ENCODE data around the gene SFTPA2.
"Not testable (repeated sequence)": the region's sequence is repeated elsewhere in the genome, so short reads cannot be mapped to it uniquely, and the experiment has no call there.

Gene SFTPA2

DNA sequence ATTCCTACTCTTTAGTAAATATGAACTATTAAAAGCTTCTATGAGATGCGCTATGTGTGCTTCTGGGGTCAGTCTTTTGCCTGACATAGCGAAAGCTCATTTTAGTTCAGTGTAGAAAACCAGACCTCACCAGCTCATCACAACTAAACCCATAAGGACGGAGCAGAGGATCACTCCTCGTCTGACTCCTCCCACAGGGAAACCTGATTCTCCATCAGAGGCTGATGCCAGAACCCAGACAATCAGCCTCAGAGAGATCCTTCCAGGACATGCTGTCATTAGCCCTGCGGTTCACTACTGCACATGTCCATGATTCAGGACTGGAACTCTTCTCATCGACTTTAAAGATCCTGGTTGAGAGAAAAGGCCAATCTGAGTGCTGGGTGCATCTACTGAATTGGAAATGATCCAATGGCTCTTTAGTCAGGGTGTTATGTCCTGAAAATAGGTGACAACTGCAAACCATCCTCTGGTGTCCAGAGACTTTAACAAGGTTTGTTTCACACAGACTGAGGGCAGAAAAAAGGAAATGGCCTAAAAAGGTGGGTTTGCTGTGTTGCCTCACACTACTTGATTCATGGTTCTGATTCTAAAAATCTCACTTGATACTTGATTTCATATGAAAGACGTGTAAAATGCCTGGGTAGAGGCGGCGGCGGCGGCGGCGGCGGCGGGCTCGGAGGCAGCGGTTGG, 48.2 kb downstream of the SFTPA2 start, which contains the start of gene EIF5AL1:
Gene EIF5AL1 (plus strand): TSS at position 643 of the 693 bp plus-strand sequence. CDS start 117 bp downstream, outside the sequence.
- not testable (repeated sequence) for DNase-seq (ENCODE audit: low spot score)

GRCh38 chr10:79509934-79510508, 50.2 kb downstream of the SFTPA2 start:
- not testable (repeated sequence) for DNase-seq (ENCODE audit: low spot score)

- not testable (repeated sequence) for DNase-seq (ENCODE audit: low spot score)
These were observed 50.8 kb downstream of the SFTPA2 start for GRCh38 chr10:79509306-79509933.

DNA sequence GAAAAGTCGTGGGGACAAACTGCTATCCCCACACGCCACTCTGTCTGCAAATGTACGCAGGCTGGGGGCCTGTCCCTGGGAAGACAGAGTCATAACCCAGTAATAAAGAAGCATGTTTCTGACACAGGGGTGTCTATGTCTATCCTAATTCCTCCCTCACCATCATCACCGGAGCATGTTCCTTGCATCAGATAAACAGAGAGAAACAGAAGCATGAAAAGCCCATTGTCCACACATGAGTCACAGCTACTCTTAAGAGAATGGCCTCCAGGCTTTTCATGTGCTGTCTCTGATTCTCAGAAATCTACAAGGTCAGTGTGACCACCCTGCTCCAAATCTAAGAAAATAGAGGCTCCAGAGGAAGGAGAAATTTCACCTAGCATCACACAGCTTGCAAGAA, 52.0 kb downstream of the SFTPA2 start:
- DNase-seq (ENCODE audit: low spot score), result not testable (repeated sequence)

DNA sequence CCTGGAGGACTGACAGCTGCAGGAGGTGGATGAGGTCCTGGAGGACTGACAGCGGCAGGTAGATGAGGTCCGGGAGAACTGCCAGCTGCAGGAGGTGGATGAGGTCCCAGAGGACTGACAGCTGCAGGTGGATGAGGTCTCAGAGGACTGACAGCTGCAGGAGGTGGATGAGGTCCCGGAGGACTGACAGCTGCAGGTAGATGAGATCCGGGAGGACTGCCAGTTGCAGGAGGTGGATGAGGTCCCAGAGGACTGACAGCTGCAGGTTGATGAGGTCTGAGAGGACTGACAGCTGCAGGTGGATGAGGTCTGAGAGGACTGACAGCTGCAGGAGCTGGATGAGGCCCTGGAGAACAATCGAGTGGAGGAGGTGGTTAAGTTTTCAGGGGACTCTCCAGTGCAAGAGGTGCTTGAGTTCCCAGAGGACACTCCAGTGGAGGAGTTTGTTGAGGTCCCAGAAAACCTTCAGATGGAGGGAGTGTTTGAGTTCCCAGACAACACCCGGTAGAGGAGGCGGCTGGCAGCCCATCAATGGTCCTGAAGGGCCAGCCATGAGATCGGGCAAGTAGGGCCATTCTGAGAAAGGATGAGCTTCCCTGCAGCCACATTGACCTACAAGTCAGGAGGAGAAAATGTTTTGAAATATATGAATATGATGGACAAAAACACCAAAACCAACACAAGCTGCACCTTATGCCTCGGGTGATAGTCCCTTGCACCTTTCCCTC, 52.6 kb downstream of the SFTPA2 start:
- DNase-seq (ENCODE audit: low spot score), result no peak

Measured in hematopoietic multipotent progenitor cell treated with erythropoietin and hydrocortisone succinate and interleukin-3 and kit ligand, for 15 days (in vitro differentiated cells).